H9 (cell line): ENCODE data around the gene FAM13A. TPM values are rescaled to one million over a fixed set of nuclear protein-coding genes. Genes with fewer than 3 reads are reported as not detected.
A peak's percentile ranks its signal among the peaks of the same experiment; 100 is the strongest.

ENCODE experiments used
- DNase-seq: peaks from one replicate; pipeline ENCODE4 v3.0.0-alpha.2; 2017
- H2AFZ ChIP-seq: one replicate; pipeline ENCODE4 v1.6.1; 2013; ENCODE audit warnings: mild to moderate bottlenecking, low read length, control low read depth, moderate library complexity
- H2AK5ac ChIP-seq: 2 replicates; pipeline ENCODE4 v1.6.1; 2013; ENCODE audit warnings: low read length, control low read depth, mixed read lengths; ENCODE audit not compliant: insufficient read length
- H2BK120ac ChIP-seq: one replicate; pipeline ENCODE4 v1.6.1; 2013; ENCODE audit warnings: low read depth, mild to moderate bottlenecking, low read length, control low read depth, inconsistent platforms; ENCODE audit not compliant: poor library complexity, severe bottlenecking
- H2BK12ac ChIP-seq: 2 replicates; pipeline ENCODE4 v1.6.1; 2013; ENCODE audit warnings: low read length, control low read depth, mixed read lengths, low read depth; ENCODE audit not compliant: insufficient read length
- H2BK15ac ChIP-seq: 2 replicates; pipeline ENCODE4 v1.6.1; 2013; ENCODE audit warnings: low read depth, low read length, control low read depth
- H2BK20ac ChIP-seq: one replicate; pipeline ENCODE4 v1.6.1; 2013; ENCODE audit warnings: low read depth, mild to moderate bottlenecking, low read length, control low read depth, inconsistent platforms; ENCODE audit not compliant: poor library complexity, severe bottlenecking
- H2BK5ac ChIP-seq: 2 replicates; pipeline ENCODE4 v1.6.1; 2013; ENCODE audit warnings: low read length, control low read depth, mixed read lengths; ENCODE audit not compliant: insufficient read length
- H3K14ac ChIP-seq: 2 replicates; pipeline ENCODE4 v1.6.1; 2013; ENCODE audit warnings: low read length, control low read depth; ENCODE audit not compliant: insufficient read depth
- H3K18ac ChIP-seq: 2 replicates; pipeline ENCODE4 v1.6.1; 2013; ENCODE audit warnings: low read depth, mild to moderate bottlenecking, mixed read lengths, low read length, control low read depth; ENCODE audit not compliant: insufficient read length
- H3K23ac ChIP-seq: 2 replicates; pipeline ENCODE4 v1.6.1; 2013; ENCODE audit warnings: low read length, control low read depth, mixed read lengths, low read depth; ENCODE audit not compliant: insufficient read length
- H3K23me2 ChIP-seq: 2 replicates; pipeline ENCODE4 v1.6.1; 2013; ENCODE audit warnings: low read depth, mild to moderate bottlenecking, mixed read lengths, low read length, control low read depth; ENCODE audit not compliant: insufficient read length, poor library complexity, severe bottlenecking
- H3K27ac ChIP-seq: 2 replicates; pipeline ENCODE4 v1.5.1; 2013; ENCODE audit warnings: low read length, control low read depth, mixed read lengths, low read depth; ENCODE audit not compliant: insufficient read length
- H3K27me3 ChIP-seq: 2 replicates; pipeline ENCODE4 v1.6.1; 2013; ENCODE audit warnings: low read length, control low read depth, inconsistent platforms; ENCODE audit not compliant: insufficient read depth
- H3K4ac ChIP-seq: 2 replicates; pipeline ENCODE4 v1.6.1; 2013; ENCODE audit warnings: low read depth, mild to moderate bottlenecking, control low read depth, inconsistent platforms, low read length, moderate library complexity
- H3K4me1 ChIP-seq: 2 replicates; pipeline ENCODE4 v1.6.1; 2013; ENCODE audit warnings: low read length, control low read depth, inconsistent platforms; ENCODE audit not compliant: insufficient read depth
- H3K4me2 ChIP-seq: 2 replicates; pipeline ENCODE4 v1.6.1; 2013; ENCODE audit warnings: low read length, control low read depth, mixed read lengths; ENCODE audit not compliant: insufficient read length, insufficient read depth
- H3K56ac ChIP-seq: 2 replicates; pipeline ENCODE4 v1.6.1; 2013; ENCODE audit warnings: low read depth, mild to moderate bottlenecking, mixed read lengths, low read length, control low read depth; ENCODE audit not compliant: insufficient read length
- H3K79me1 ChIP-seq: 2 replicates; pipeline ENCODE4 v1.6.1; 2013; ENCODE audit warnings: low read depth, mild to moderate bottlenecking, moderate library complexity, low read length, control low read depth, inconsistent platforms; ENCODE audit not compliant: insufficient read depth, poor library complexity, severe bottlenecking
- H3K79me2 ChIP-seq: 2 replicates; pipeline ENCODE4 v1.6.1; 2013; ENCODE audit warnings: low read length, control low read depth, inconsistent platforms; ENCODE audit not compliant: insufficient read depth
- H3K9ac ChIP-seq: 2 replicates; pipeline ENCODE4 v1.6.1; 2013; ENCODE audit warnings: low read length, control low read depth, mixed read lengths; ENCODE audit not compliant: insufficient read length; ENCODE audit errors: extremely low read depth
- H3K9me3 ChIP-seq: one replicate; pipeline ENCODE4 v1.6.1; 2013; ENCODE audit warnings: low read depth, low read length, inconsistent platforms; ENCODE audit not compliant: control insufficient read depth
- H3T11ph ChIP-seq: one replicate; pipeline ENCODE4 v1.6.1; 2013; ENCODE audit warnings: mild to moderate bottlenecking, low read length, control low read depth, inconsistent platforms
- H4K20me1 ChIP-seq: one replicate; pipeline ENCODE4 v1.6.1; 2013; ENCODE audit not compliant: control insufficient read depth, insufficient read length, insufficient read depth
- H4K5ac ChIP-seq: 2 replicates; pipeline ENCODE4 v1.6.1; 2013; ENCODE audit warnings: low read depth, mild to moderate bottlenecking, mixed read lengths, low read length, control low read depth; ENCODE audit not compliant: insufficient read length
- H4K8ac ChIP-seq: replicated peaks from 2 replicates; pipeline ENCODE4 v1.6.1; 2013; ENCODE audit warnings: low read length, control low read depth, mixed read lengths, low read depth; ENCODE audit not compliant: insufficient read length
- H4K91ac ChIP-seq: 2 replicates; pipeline ENCODE4 v1.6.1; 2013; ENCODE audit warnings: low read depth, mild to moderate bottlenecking, moderate library complexity, mixed read lengths, low read length, control low read depth; ENCODE audit not compliant: insufficient read length
- H3K27ac Mint-ChIP-seq, 3 experiments: 2 replicates in 2 of 3; 3 replicates in 1 of 3; pipeline ENCODE4 v1.8.0; 2020 to 2021; ENCODE audit warnings: mixed read lengths in 3 of 3, mild to moderate bottlenecking in 1 of 3, moderate library complexity in 1 of 3
- H3K27me3 Mint-ChIP-seq: 2 replicates; pipeline ENCODE4 v1.8.0; 2021; ENCODE audit warnings: low read depth, mild to moderate bottlenecking, moderate library complexity, mixed read lengths
- H3K36me3 Mint-ChIP-seq, 3 experiments: 2 replicates in 2 of 3; 3 replicates in 1 of 3; pipeline ENCODE4 v1.8.0; 2020 to 2021; ENCODE audit warnings: low read depth in 3 of 3, mixed read lengths in 3 of 3; ENCODE audit not compliant: insufficient read depth in 1 of 3
- H3K4me1 Mint-ChIP-seq, 2 experiments: 2 replicates each; pipeline ENCODE4 v1.8.0; 2020; ENCODE audit warnings: mixed read lengths in 2 of 2
- H3K4me3 Mint-ChIP-seq, 2 experiments: 2 replicates in 1 of 2; 3 replicates in 1 of 2; pipeline ENCODE4 v1.8.0; 2020 to 2021; ENCODE audit warnings: mild to moderate bottlenecking in 2 of 2, mixed read lengths in 2 of 2, moderate library complexity in 1 of 2
- H3K9me3 Mint-ChIP-seq, 2 experiments: 2 replicates in 1 of 2; 3 replicates in 1 of 2; pipeline ENCODE4 v1.8.0; 2020; ENCODE audit warnings: mild to moderate bottlenecking in 2 of 2, mixed read lengths in 2 of 2, moderate library complexity in 1 of 2
- CTCF ChIP-seq: fragments of 200-600 bp; sonication (generic); conservative IDR thresholded peaks from 3 replicates; pipeline ENCODE4 v1.8.0; 2021; ENCODE audit warnings: antibody characterized with exemption, mild to moderate bottlenecking
- WGBS: extraction: QIAGEN DNeasy Blood & Tissue Kit; methylation state at CpG from one replicate; pipeline ENCODE4 v1.1.7; 2013; ENCODE audit warnings: missing lambda C conversion rate, low lambda C conversion rate, mixed read lengths; ENCODE audit not compliant: insufficient read length; ENCODE audit errors: extremely low coverage; 5-methylcytosine and 5-hydroxymethylcytosine counted together
- total RNA-seq: library from RNA; stranded (reverse); gene quantifications from 2 replicates; pipeline ENCODE4 v1.2.1, GENCODE V29; 2021

Gene FAM13A
- total RNA-seq, 1 experiment from 2014 or later: 12.7 TPM

- peaks cover 2 to 4% of the 10 kb centered on the region in 2 experiments; a peak in 3 of 5 replicates for H3K9me3 Mint-ChIP-seq
- Histone ChIP-seq H3K4me1 (no peaks in the 10 kb centered on the region), H2BK12ac (no peak overlapping the region), H3K23ac (no peak overlapping the region), H2AFZ (no peak overlapping the region), H2BK15ac (no peak overlapping the region), H3K27ac (no peak overlapping the region), H3K23me2 (no peaks in the 10 kb centered on the region), H2BK5ac (no peak overlapping the region), H3K4ac (no peak overlapping the region), H4K5ac (no peak overlapping the region), H3K9ac (no peak overlapping the region), H3K18ac (no peak overlapping the region), H2AK5ac (no peak overlapping the region), H3K79me2 (no peaks in the 10 kb centered on the region), H4K20me1 (no peaks in the 10 kb centered on the region), H3K4me2 (no peak overlapping the region), H3K79me1 (no peaks in the 10 kb centered on the region), H3K14ac (no peak overlapping the region), H3T11ph (no peak overlapping the region), H4K8ac (no peak overlapping the region), H3K27me3 (no peaks in the 10 kb centered on the region), H3K9me3 (no peaks in the 10 kb centered on the region), H2BK120ac (no peak overlapping the region), H2BK20ac (no peak overlapping the region), H3K56ac (no peak overlapping the region), H4K91ac (no peak overlapping the region)
- peaks cover 34 to 53% (median 47%) of the 10 kb centered on the region in 3 experiments for H3K36me3 Mint-ChIP-seq
- H3K27ac Mint-ChIP-seq: peak overlapping the region in 1 of 3 experiments; percentile 31; a peak in 1 of 7 replicates
- H3K4me1 Mint-ChIP-seq: peaks cover 7 to 8% of the 10 kb centered on the region in 2 experiments
- H3K4me3 Mint-ChIP-seq: no peak overlapping the region
- no peaks in the 10 kb centered on the region for H3K27me3 Mint-ChIP-seq
- TF ChIP-seq CTCF: no peak
- WGBS: no CpG with 5 or more reads among the region's 5 CpGs
- no peak for DNase-seq
Observed at GRCh38 chr4:89009761-89010369, 47.1 kb downstream of the FAM13A start.
